ENCODE measurements around the gene CTIF.

CTIF gene

DNA sequence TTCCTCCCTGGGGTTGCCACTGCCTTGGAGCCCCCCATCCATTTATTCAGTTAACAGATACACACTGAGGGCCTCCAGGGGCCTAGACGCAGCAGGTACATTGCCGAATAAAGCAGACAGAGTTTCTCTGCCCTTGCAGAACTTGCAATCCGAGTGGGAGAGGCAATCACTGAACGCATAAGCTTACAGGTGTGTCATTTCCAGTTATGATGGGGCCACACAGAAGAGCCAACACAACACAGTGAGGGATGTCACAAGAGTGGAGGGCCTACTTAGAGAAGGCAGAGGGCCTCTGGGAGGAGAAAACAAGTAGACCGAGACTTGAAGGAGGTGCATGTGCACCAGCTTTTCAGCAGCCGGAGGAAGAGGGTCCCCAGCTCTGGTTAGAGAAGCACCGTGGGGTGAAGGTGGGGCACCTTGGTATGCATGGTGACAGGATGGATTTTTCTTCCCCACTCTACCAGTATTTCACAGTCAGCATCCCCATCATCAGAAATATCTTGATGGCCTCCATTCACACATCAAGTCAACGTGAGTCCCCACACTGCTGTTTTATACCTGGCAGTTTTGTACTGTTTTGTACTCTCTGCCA, 261.0 kb downstream of the CTIF start:
- no peak overlapping the region for H3K4me2 ChIP-seq (ENCODE audit: low read length)
- H3K79me2 ChIP-seq (ENCODE audit: low read length) = no peaks in the 10 kb centered on the region
- H3K4me3 ChIP-seq (ENCODE audit: low read length) = no peak overlapping the region
- no peak overlapping the region for H2AFZ ChIP-seq (ENCODE audit: low read depth, low read length)
- no peaks in the 10 kb centered on the region for H3K9me3 ChIP-seq (ENCODE audit: insufficient read depth, low read length)
- H3K27me3 ChIP-seq (ENCODE audit: low read depth, low read length) = 0 out of 2 replicates have a peak, but pooled peaks cover 4% of the 10 kb centered on the region
- TF ChIP-seq, protein P1, sequence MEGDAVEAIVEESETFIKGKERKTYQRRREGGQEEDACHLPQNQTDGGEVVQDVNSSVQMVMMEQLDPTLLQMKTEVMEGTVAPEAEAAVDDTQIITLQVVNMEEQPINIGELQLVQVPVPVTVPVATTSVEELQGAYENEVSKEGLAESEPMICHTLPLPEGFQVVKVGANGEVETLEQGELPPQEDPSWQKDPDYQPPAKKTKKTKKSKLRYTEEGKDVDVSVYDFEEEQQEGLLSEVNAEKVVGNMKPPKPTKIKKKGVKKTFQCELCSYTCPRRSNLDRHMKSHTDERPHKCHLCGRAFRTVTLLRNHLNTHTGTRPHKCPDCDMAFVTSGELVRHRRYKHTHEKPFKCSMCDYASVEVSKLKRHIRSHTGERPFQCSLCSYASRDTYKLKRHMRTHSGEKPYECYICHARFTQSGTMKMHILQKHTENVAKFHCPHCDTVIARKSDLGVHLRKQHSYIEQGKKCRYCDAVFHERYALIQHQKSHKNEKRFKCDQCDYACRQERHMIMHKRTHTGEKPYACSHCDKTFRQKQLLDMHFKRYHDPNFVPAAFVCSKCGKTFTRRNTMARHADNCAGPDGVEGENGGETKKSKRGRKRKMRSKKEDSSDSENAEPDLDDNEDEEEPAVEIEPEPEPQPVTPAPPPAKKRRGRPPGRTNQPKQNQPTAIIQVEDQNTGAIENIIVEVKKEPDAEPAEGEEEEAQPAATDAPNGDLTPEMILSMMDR (IDR thresholded peaks at IDR 0.05; ENCODE audit: low read depth, low read length) = peak; percentile 34; the same call in 1 of the 2 replicates
- TF ChIP-seq EZH2phosphoT487 (IDR thresholded peaks at IDR 0.05; ENCODE audit: low read depth) = no peak
- peaks cover 24% of the 10 kb centered on the region for H4K20me1 ChIP-seq (ENCODE audit: insufficient read depth, low read length)
- peaks cover 41% of the 10 kb centered on the region for H3K4me1 ChIP-seq (ENCODE audit: low read length)
- H3K36me3 ChIP-seq (replicated peaks; ENCODE audit: low read depth, low read length) = peaks cover 5% of the 10 kb centered on the region
- H3K9ac ChIP-seq (ENCODE audit: low read length) = no peak overlapping the region
- no peak overlapping the region for H3K27ac ChIP-seq (ENCODE audit: low read length)

DNA sequence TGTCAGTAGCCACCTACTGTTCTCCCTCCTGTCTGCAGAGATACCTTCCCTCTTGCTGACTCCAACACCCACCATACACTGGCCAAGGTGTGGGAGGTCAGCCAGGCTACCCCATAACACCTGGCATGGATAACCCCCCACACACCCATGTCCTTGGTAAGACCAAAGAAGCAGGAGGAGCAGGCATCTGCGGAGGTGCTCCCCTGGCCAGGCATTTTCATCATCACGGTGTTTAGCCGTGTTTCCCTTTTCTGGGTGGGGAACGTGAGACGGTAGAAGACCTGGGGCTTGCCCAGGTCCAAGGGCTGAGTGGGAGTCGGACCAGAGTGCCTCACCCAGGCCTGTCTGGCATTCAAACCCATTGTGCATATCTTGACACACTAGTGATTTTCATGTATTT, 261.6 kb downstream of the CTIF start:
- Histone ChIP-seq H4K20me1 (ENCODE audit: insufficient read depth, low read length) (peaks cover 23% of the 10 kb centered on the region), H3K9me3 (ENCODE audit: insufficient read depth, low read length) (no peaks in the 10 kb centered on the region), H3K4me2 (ENCODE audit: low read length) (peak overlapping the region; percentile 78), H3K36me3 (replicated peaks; ENCODE audit: low read depth, low read length) (peaks cover 5% of the 10 kb centered on the region), H2AFZ (ENCODE audit: low read depth, low read length) (no peak overlapping the region), H3K27me3 (ENCODE audit: low read depth, low read length) (0 out of 2 replicates have a peak, but pooled peaks cover 4% of the 10 kb centered on the region), H3K4me1 (ENCODE audit: low read length) (peaks cover 41% of the 10 kb centered on the region), H3K27ac (ENCODE audit: low read length) (peak overlapping the region; percentile 61), H3K79me2 (ENCODE audit: low read length) (no peaks in the 10 kb centered on the region), H3K4me3 (ENCODE audit: low read length) (peak overlapping the region; percentile 51; the same call in 1 of the 2 replicates), H3K9ac (ENCODE audit: low read length) (no peak overlapping the region)
- TF ChIP-seq, protein P1 (IDR thresholded peaks at IDR 0.05; ENCODE audit: low read depth, low read length) = no peak
- no peak for TF ChIP-seq EZH2phosphoT487 (IDR thresholded peaks at IDR 0.05; ENCODE audit: low read depth)

DNA sequence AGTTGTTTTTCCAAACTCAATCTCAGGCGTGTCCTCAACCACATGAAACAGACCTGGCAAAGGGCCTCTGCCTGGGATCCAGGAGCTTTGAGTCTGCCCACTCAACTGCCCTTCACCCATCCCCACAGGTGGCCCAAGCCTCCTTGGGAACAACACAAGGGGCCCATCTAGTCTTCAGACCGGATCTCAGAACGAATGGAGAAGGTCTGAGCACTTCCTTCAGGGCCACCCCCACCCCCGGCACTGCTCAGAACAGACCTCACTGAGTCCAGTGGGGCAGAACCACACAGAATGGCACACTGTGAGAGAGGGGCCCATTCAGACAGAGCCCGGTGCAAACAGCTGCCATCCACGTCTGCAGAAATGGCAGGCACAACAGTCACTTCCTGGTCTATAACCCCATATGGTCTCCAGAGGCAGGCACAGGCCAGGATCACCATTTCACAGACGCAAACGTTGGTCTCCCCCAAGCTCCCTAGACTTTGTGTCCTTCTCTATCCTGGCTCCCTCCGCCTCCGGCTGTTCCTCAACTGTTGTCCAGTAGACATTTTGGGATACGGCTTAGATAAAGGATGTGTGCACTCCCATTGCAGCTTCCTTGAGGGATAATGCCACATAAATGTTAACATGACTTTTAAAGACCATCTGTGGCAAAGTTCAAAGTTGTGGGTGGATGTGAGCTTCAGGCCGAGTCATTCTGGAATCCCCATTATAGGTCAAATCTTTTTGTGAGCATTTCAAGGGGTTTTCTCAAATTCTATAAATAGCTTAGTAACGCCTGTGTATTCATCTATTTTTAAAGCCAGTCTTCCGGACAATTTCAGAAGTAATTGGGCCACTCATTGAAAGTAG, 262.3 kb downstream of the CTIF start:
- H3K4me2 ChIP-seq (ENCODE audit: low read length) = peak overlapping the region; percentile 78
- H3K36me3 ChIP-seq (replicated peaks; ENCODE audit: low read depth, low read length) = peaks cover 5% of the 10 kb centered on the region
- peaks cover 41% of the 10 kb centered on the region for H3K4me1 ChIP-seq (ENCODE audit: low read length)
- H3K9ac ChIP-seq (ENCODE audit: low read length) = peak overlapping the region; percentile 11; the same call in 1 of the 2 replicates
- peaks cover 20% of the 10 kb centered on the region for H4K20me1 ChIP-seq (ENCODE audit: insufficient read depth, low read length)
- no peaks in the 10 kb centered on the region for H3K9me3 ChIP-seq (ENCODE audit: insufficient read depth, low read length)
- H3K27me3 ChIP-seq (ENCODE audit: low read depth, low read length) = 0 out of 2 replicates have a peak, but pooled peaks cover 4% of the 10 kb centered on the region
- H2AFZ ChIP-seq (ENCODE audit: low read depth, low read length) = peak overlapping the region; percentile 7; the same call in 1 of the 2 replicates
- H3K79me2 ChIP-seq (ENCODE audit: low read length) = no peaks in the 10 kb centered on the region
- TF ChIP-seq, protein P1 (IDR thresholded peaks at IDR 0.05; ENCODE audit: low read depth, low read length) = no peak
- TF ChIP-seq EZH2phosphoT487 (IDR thresholded peaks at IDR 0.05; ENCODE audit: low read depth) = peak; percentile 84
- peak overlapping the region; percentile 51 for H3K4me3 ChIP-seq (ENCODE audit: low read length)
- H3K27ac ChIP-seq (ENCODE audit: low read length) = peak overlapping the region; percentile 61
